Esophagus squamous epithelium (tissue), 4 donors: ENCODE data around the gene C6orf58.

Experiments
- POLR2A ChIP-seq, 4 donors: fragments of 450-650 bp; IDR thresholded peaks; one replicate each; pipeline ENCODE4 v1.6.1; 2017; ENCODE audit warnings: antibody characterized with exemption in 4 of 4, mild to moderate bottlenecking in 4 of 4, moderate library complexity in 3 of 4
- TF ChIP-seq, protein P1 (sequence below), 6 experiments: fragments of 450-650 bp in 4 of 6; fragments of 200-600 bp in 2 of 6; sonication (generic) in 2 of 6; IDR thresholded peaks; one replicate each; pipeline ENCODE4 v1.5.1; 2016 to 2019; ENCODE audit warnings: antibody characterized with exemption in 6 of 6, mild to moderate bottlenecking in 4 of 6, moderate library complexity in 4 of 6

DNA sequence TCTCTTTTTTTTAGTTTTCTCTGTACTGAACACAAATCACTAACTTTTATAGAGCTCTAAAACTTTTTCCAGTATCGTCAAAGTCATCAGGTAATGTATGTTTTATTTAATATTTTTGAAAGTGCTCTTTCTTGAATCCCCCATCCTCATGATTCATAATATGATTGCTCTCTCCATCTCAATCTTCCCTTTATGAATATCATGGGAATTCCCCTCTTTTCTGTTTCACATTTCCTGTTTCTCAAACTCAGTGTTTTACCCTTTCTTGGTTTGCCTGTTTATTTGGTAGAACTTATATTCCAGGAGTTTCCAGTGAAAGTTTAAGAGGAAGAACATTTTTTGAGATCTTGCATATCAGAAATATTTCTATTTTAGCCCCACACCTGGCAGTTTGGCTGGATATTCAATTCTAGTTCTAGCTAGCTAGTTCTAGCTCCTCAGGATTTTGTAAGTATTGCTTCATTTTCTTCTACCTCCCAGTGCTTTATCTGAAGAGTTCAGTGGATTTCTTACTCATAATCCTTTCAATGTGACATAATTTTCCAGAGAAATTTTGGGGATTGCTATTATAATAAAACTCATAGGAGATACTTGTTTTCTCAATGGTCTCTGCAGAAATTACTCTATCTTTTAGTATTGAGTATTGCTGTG is 6.1 kb upstream of the C6orf58 start:
- TF ChIP-seq, protein P1, sequence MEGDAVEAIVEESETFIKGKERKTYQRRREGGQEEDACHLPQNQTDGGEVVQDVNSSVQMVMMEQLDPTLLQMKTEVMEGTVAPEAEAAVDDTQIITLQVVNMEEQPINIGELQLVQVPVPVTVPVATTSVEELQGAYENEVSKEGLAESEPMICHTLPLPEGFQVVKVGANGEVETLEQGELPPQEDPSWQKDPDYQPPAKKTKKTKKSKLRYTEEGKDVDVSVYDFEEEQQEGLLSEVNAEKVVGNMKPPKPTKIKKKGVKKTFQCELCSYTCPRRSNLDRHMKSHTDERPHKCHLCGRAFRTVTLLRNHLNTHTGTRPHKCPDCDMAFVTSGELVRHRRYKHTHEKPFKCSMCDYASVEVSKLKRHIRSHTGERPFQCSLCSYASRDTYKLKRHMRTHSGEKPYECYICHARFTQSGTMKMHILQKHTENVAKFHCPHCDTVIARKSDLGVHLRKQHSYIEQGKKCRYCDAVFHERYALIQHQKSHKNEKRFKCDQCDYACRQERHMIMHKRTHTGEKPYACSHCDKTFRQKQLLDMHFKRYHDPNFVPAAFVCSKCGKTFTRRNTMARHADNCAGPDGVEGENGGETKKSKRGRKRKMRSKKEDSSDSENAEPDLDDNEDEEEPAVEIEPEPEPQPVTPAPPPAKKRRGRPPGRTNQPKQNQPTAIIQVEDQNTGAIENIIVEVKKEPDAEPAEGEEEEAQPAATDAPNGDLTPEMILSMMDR (IDR thresholded peaks at IDR 0.05) = no peak
- TF ChIP-seq POLR2A (IDR thresholded peaks at IDR 0.05) = no peak
